Esophagus muscularis mucosa (tissue), 4 donors: ENCODE results near the gene CPA4.

Experiments used
- EP300 ChIP-seq: sonication (generic); formaldehyde crosslinking; IDR thresholded peaks from one replicate; pipeline ENCODE4 v1.6.1; 2017; ENCODE audit warnings: antibody characterized with exemption
- POLR2A ChIP-seq: fragments of 450-650 bp; IDR thresholded peaks from one replicate; pipeline ENCODE4 v1.6.1; 2017; ENCODE audit warnings: antibody characterized with exemption, moderate library complexity, mild to moderate bottlenecking, low read depth
- POLR2AphosphoS5 ChIP-seq, 2 donors: sonication (generic); formaldehyde crosslinking; IDR thresholded peaks; one replicate each; pipeline ENCODE4 v1.6.1; 2017; ENCODE audit warnings: antibody characterized with exemption in 2 of 2
- TF ChIP-seq, protein P1 (sequence below), 3 experiments: fragments of 200-600 bp in 2 of 3; fragments of 450-650 bp in 1 of 3; sonication (generic) in 2 of 3; IDR thresholded peaks; one replicate each; pipeline ENCODE4 v1.5.1; 2017 to 2019; ENCODE audit warnings: antibody characterized with exemption in 3 of 3, mild to moderate bottlenecking in 2 of 3, moderate library complexity in 1 of 3

DNA sequence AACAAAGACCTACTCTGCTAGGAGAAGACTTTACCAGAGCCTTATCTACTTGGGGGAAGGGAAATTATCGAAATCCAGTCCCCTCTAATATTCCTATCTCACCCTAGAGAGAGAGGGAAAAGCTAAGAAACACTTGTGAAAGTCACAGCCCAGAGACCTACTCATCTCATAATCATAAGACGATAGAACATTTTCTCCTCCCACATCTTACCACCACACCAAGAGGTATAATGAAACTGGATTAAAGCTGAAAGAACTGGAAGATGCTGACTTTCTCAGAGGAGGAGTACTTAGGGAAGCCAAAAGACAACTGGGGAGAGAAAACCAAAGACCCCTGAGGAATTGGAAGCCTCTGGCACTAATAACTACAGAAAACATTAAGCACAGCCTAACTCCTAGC is 40.9 kb downstream of the CPA4 start:
- TF ChIP-seq POLR2A, result no peak
- TF ChIP-seq, protein P1, sequence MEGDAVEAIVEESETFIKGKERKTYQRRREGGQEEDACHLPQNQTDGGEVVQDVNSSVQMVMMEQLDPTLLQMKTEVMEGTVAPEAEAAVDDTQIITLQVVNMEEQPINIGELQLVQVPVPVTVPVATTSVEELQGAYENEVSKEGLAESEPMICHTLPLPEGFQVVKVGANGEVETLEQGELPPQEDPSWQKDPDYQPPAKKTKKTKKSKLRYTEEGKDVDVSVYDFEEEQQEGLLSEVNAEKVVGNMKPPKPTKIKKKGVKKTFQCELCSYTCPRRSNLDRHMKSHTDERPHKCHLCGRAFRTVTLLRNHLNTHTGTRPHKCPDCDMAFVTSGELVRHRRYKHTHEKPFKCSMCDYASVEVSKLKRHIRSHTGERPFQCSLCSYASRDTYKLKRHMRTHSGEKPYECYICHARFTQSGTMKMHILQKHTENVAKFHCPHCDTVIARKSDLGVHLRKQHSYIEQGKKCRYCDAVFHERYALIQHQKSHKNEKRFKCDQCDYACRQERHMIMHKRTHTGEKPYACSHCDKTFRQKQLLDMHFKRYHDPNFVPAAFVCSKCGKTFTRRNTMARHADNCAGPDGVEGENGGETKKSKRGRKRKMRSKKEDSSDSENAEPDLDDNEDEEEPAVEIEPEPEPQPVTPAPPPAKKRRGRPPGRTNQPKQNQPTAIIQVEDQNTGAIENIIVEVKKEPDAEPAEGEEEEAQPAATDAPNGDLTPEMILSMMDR (IDR thresholded peaks at IDR 0.05), result no peak
- no peak for TF ChIP-seq POLR2AphosphoS5 (IDR thresholded peaks at IDR 0.05)
- no peak for TF ChIP-seq EP300
